BJ (cell line): Measurements from ENCODE around the gene MORN5. TPM values are rescaled to one million over a fixed set of nuclear protein-coding genes. Genes with fewer than 3 reads are reported as not detected.

Experiments used
- CTCF ChIA-PET: fragments of 350-600 bp; formaldehyde crosslinking; extraction: SDS; loops from one replicate; lab custom pipeline; 2021; ENCODE audit warnings: antibody characterized with exemption, inconsistent platforms; lab: Yijun Ruan, JAX
- POLR2A ChIA-PET: fragments of 300-600 bp; sonication (Branson Sonifier 250); formaldehyde crosslinking; extraction: SDS; loops from one replicate; lab custom pipeline; 2021; ENCODE audit warnings: antibody characterized with exemption; lab: Charles Lee
- DNase-seq: peaks from one replicate; pipeline ENCODE4 v3.0.0-alpha.2; 2011; ENCODE audit warnings: low read depth
- H3K27me3 ChIP-seq: 2 replicates; pipeline ENCODE4 v1.6.0; 2011; ENCODE audit warnings: low read length; ENCODE audit not compliant: control insufficient read depth, insufficient read depth
- H3K36me3 ChIP-seq: 2 replicates; pipeline ENCODE4 v1.5.1; 2011; ENCODE audit warnings: low read length; ENCODE audit not compliant: control insufficient read depth, insufficient read depth
- H3K4me3 ChIP-seq: 2 replicates; pipeline ENCODE4 v1.5.1; 2011; ENCODE audit warnings: low read depth, mild to moderate bottlenecking, control low read depth, low read length
- polyA plus RNA-seq: library from polyadenylated mRNA; depleted of rRNA; stranded (reverse); fragments of >200 nt; gene quantifications from 2 replicates; pipeline ENCODE4 v1.2.3, GENCODE V29; 2011
- TF ChIP-seq, protein P1 (sequence below): IDR thresholded peaks from 2 replicates; pipeline ENCODE4 v1.5.1; 2011; ENCODE audit warnings: low read depth, mild to moderate bottlenecking, control low read depth, inconsistent platforms, low read length, moderate library complexity; ENCODE audit not compliant: insufficient read depth

MORN5 gene
- polyA plus RNA-seq, 1 experiment, result not detected

DNA sequence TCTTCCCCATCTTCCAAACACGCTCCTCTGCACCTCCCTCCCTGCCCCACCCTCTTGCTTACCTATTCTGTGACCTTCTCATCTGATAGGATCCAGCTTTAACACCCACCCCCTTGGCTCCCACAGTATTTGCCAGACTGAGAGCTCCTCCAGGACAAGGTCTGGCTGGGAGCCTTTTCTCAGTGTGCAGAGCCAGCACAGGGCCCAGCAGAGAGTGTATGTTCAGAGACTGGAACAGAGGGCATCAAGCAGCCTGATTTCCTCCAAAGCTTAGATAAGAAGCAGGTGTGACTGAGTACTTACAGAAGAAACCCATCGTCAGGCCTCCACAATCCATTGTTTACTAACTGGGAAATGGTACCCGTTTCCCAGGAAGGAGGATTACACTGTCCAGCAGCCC, 42.4 kb downstream of the MORN5 start:
- ChIA-PET POLR2A (no interaction called here), CTCF (interaction anchor here (1.6 kb wide), 1 partner anchor 10 kb away, joined by 3 read pairs; no protein-coding TSS in a partner anchor)
- DNase-seq, result no peak
- Histone ChIP-seq H3K36me3 (no peaks in the 10 kb centered on the region), H3K4me3 (no peak overlapping the region), H3K27me3 (peaks cover 3% of the 10 kb centered on the region; the same call in 1 of the 2 replicates)
- TF ChIP-seq, protein P1, sequence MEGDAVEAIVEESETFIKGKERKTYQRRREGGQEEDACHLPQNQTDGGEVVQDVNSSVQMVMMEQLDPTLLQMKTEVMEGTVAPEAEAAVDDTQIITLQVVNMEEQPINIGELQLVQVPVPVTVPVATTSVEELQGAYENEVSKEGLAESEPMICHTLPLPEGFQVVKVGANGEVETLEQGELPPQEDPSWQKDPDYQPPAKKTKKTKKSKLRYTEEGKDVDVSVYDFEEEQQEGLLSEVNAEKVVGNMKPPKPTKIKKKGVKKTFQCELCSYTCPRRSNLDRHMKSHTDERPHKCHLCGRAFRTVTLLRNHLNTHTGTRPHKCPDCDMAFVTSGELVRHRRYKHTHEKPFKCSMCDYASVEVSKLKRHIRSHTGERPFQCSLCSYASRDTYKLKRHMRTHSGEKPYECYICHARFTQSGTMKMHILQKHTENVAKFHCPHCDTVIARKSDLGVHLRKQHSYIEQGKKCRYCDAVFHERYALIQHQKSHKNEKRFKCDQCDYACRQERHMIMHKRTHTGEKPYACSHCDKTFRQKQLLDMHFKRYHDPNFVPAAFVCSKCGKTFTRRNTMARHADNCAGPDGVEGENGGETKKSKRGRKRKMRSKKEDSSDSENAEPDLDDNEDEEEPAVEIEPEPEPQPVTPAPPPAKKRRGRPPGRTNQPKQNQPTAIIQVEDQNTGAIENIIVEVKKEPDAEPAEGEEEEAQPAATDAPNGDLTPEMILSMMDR, result no peak

DNA sequence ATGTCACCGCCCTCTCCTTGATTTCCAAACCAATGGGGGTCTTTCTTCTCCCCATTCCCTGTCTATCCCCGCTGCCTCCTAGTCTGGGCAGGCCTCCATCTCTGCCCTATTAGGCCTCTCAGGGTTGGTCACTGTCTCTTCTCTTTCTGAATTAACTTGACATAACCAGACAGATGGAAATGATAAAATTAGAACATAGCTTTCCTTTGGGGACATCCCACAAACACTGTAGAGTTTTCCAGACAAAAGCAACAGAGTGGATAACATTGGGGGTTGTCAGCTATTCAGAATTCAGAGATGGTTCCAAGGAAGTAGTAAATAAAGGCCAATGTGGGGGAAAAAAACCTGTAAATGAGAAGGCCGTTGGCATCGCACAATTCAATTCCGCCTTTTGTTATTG, 44.3 kb downstream of the MORN5 start:
- TF ChIP-seq, protein P1, result no peak
- CTCF ChIA-PET, result interaction anchor here (0.8 kb wide), 1 partner anchor 12 kb away, joined by 3 read pairs; no protein-coding TSS in a partner anchor
- H3K36me3 ChIP-seq, result no peaks in the 10 kb centered on the region
- H3K4me3 ChIP-seq, result no peak overlapping the region
- no peaks in the 10 kb centered on the region for H3K27me3 ChIP-seq
- POLR2A ChIA-PET, result interaction anchor here (0.6 kb wide), 1 partner anchor 143 kb away, joined by 3 read pairs; no protein-coding TSS in a partner anchor
- DNase-seq, result no peak

DNA sequence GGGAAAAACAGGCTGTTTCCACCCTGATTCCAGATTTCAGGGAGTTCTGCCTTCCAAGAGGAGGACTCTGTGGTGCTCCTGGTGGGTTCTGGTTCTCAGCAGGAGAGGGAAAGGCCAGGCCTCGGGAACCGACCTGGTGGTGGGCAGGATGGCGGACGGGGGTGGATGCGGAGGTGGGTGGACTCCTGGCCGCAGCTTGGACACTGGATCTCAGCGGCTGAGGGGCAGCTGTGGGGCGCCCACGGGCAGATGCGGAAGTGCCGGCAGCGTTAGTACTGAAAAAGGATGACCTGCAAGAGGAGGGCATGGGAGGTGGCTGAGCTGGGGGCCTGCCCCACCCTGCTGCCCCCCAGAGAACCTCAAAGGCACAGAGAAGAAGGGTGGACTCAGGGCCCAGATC, 44.8 kb downstream of the MORN5 start:
- CTCF ChIA-PET, result interaction anchor here (0.8 kb wide), 1 partner anchor 12 kb away, joined by 3 read pairs; no protein-coding TSS in a partner anchor
- no peak for DNase-seq
- Histone ChIP-seq H3K36me3 (no peaks in the 10 kb centered on the region), H3K27me3 (no peaks in the 10 kb centered on the region), H3K4me3 (no peak overlapping the region)
- POLR2A ChIA-PET, result no interaction called here
- TF ChIP-seq, protein P1, result no peak

DNA sequence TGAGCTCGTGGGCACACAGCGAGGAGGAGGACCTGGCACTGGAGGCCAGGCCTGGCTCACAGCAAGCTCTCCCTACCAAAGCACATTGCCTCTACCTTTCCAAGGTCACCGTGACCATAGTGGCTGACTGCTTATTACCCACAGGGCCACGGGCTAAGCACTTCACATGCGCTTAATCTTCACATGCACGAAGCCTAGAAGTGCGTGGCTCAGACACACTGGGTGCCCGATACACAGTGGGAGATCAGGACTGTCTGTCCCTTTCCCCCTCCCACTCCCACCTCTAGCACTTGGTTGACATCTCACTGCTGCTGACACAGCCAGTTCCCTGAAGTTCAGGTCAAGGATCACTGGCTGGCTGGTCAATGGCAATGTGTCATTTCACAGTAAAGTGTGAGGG, 45.5 kb downstream of the MORN5 start:
- H3K4me3 ChIP-seq, result no peak overlapping the region
- ChIA-PET POLR2A (no interaction called here), CTCF (no interaction called here)
- H3K36me3 ChIP-seq, result no peaks in the 10 kb centered on the region
- no peak for DNase-seq
- no peaks in the 10 kb centered on the region for H3K27me3 ChIP-seq
- TF ChIP-seq, protein P1, result no peak

DNA sequence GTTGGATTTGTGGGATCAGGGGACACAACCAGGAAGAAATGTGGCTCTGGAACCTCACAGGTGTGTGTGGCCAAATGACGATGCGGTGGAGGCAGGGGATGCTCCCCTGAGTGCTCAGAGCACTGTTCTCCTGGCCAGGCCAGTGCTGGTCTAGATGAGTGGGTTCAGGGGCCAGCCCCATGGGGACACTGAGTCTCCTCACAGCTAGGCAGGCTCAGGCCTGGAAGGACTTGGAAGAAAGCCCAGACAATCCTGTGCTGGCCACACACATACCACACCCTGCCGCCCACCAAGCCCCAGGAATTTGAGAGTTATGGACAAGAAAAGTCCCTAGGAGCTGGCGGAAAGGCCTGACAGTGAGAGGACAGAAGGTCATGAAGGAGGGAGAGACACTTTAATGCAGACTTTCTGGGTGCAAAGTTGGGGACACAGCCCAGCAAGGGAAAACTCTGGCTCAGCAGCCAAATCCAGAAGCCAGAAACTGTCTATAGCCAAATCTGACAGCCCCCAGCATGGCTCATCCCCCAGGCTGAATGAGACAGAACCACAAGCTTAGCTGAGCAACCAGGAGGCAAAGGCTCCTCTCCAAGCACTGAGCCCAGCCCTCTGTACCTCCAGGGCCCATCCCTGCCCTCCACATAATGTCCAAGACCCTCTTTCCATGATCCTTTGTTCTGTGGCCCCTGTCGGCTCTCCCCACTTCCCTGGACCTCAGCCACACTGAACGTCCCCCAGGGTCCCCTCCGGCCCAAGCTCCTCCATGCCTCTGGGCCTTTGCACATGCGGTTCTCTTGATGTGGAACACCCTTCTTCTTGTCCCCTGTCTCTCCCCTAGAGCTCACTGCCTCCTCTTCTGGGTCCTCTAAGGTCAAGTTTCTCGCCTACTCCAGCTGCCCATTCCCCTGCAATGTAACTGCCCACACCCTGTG, 46.7 kb downstream of the MORN5 start:
- CTCF ChIA-PET, result interaction anchor here (0.6 to 1.1 kb wide), 3 partner anchors 9 to 80 kb away, joined by 3 to 4 read pairs (median 3); no protein-coding TSS in a partner anchor
- peaks cover 2% of the 10 kb centered on the region for H3K27me3 ChIP-seq

More for the DNA sequence above, 46.7 kb downstream of the MORN5 start:
- DNase-seq, result peak; percentile 55
- no peaks in the 10 kb centered on the region for H3K36me3 ChIP-seq
- no peak overlapping the region for H3K4me3 ChIP-seq
- POLR2A ChIA-PET, result interaction anchor here (0.6 kb wide), 1 partner anchor 98 kb away, joined by 3 read pairs; no protein-coding TSS in a partner anchor
- TF ChIP-seq, protein P1, result no peak
